ENCODE data around the gene RASA3.
"Not testable (repeated sequence)": the region's sequence is repeated elsewhere in the genome, so short reads cannot be mapped to it uniquely, and the experiment has no call there.

Gene RASA3

DNA sequence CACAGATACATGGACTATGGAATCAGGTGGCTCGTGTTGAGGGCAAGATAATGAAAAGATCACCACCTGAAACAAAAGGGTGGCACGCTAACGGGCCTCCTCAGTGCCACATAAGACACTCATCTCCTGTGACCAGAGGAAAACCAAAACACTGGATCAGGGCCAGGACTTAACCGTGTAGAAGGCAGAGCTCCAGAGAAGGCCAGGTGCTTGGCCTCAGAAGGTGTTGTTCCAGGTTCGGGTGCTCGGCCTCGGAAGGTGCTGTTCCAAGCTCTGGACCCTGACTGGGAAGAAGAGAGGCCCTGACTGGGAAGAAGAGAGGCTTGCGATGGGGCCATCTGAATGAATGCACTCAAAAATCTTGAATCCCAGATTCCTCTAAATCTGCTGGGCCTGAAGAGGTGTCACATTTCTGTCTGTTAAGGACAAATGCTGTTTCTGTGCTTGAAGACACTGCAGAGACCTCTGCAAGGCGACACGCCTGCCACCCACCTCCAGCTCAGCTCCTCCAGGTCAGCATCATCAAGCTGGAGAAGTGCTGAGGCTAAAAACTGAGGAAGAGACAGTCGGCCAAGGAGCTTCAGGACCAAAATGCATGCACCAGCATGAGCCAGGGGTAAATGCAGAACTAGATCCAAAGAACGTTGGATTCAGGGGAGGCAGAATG lies 2.7 kb upstream of the RASA3 start:
- H3K4me3 ChIP-seq (ENCODE audit: low read depth, low read length) = no peak overlapping the region
- no peak overlapping the region for H3K9ac ChIP-seq (ENCODE audit: low read depth, low read length)
- no peaks in the 10 kb centered on the region for H3K27me3 ChIP-seq (ENCODE audit: control insufficient read depth, insufficient read depth, low read length)
- H3K9me3 ChIP-seq (ENCODE audit: control insufficient read depth, insufficient read depth, low read length) = no peaks in the 10 kb centered on the region
- H3K4me1 ChIP-seq (ENCODE audit: control insufficient read depth, insufficient read depth, low read length) = peaks cover 3% of the 10 kb centered on the region
- H3K36me3 ChIP-seq (ENCODE audit: control insufficient read depth, insufficient read depth, low read length) = no peaks in the 10 kb centered on the region

DNA sequence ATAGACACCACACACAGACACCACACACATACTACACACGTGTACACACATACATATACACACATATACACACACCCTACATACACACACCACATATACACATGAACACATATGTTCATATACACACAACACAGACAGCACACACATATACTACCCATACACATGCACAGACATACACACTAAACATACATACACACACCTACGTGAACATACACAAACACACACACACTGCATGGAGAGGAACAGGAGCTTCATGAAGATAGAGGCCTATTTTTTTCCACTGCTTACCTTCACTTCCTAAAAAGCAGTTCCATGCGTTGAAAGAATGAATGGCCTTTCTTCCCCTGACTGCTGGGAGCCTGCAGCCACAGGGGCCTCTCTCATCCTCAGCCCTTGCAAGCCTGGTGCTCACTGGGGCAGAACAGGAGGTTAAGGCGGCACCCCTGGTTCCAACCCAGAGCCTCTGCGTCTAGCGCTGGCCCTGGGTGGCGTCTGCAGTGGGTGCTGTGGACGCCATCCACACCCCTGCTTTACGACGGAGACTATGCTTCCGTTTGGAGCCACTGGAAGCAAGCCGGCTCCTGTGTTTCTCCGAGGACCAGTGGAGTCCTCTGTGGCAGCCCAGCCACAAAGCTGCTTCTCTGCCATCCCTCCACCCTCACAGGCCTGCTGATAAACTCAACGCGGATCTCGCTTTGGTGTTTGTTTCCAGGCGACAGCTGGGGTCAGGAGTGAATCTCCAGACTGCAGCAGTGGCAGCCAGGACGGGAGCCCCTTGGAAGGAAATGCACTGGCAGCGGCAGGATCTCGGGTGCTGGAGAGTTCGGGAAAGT lies 1.9 kb upstream of the RASA3 start:
- H3K27me3 ChIP-seq (ENCODE audit: control insufficient read depth, insufficient read depth, low read length) = no peaks in the 10 kb centered on the region
- no peaks in the 10 kb centered on the region for H3K9me3 ChIP-seq (ENCODE audit: control insufficient read depth, insufficient read depth, low read length)
- no peak overlapping the region for H3K4me3 ChIP-seq (ENCODE audit: low read depth, low read length)
- H3K9ac ChIP-seq (ENCODE audit: low read depth, low read length) = no peak overlapping the region
- no peaks in the 10 kb centered on the region for H3K36me3 ChIP-seq (ENCODE audit: control insufficient read depth, insufficient read depth, low read length)
- peaks cover 6% of the 10 kb centered on the region for H3K4me1 ChIP-seq (ENCODE audit: control insufficient read depth, insufficient read depth, low read length)

DNA sequence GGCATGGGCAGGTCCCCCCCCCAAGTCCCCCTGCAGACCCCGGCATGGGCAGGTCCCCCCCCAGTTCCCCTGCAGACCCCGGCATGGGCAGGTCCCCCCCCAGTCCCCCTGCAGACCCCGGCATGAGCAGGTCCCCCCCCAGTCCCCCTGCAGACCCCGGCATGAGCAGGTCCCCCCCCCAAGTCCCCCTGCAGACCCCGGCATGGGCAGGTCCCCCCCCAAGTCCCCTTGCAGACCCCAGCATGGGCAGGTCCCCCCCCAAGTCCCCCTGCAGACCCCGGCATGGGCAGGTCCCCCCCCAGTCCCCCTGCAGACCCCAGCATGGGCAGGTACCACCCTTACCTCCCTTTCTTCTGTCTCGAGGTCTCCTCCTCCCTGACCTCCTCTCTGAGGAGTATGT lies 1.1 kb upstream of the RASA3 start:
- H3K9me3 ChIP-seq (ENCODE audit: control insufficient read depth, insufficient read depth, low read length); H3K36me3 ChIP-seq (ENCODE audit: control insufficient read depth, insufficient read depth, low read length); H3K4me3 ChIP-seq (ENCODE audit: low read depth, low read length); H3K9ac ChIP-seq (ENCODE audit: low read depth, low read length); H3K27me3 ChIP-seq (ENCODE audit: control insufficient read depth, insufficient read depth, low read length): not testable (repeated sequence)
- peaks cover 12% of the 10 kb centered on the region for H3K4me1 ChIP-seq (ENCODE audit: control insufficient read depth, insufficient read depth, low read length)

DNA sequence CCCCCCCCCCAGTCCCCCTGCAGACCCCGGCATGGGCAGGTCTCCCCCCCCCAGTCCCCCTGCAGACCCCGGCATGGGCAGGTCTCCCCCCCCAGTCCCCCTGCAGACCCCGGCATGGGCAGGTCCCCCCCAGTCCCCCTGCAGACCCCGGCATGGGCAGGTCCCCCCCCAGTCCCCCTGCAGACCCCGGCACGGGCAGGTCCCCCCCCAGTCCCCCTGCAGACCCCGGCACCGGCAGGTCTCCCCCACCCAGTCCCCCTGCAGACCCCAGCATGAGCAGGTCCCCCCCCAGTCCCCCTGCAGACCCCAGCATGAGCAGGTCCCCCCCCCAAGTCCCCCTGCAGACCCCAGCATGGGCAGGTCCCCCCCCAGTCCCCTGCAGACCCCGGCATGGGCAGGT lies 703 bp upstream of the RASA3 start:
- not testable (repeated sequence) for H3K9me3 ChIP-seq (ENCODE audit: control insufficient read depth, insufficient read depth, low read length); H3K27me3 ChIP-seq (ENCODE audit: control insufficient read depth, insufficient read depth, low read length); H3K36me3 ChIP-seq (ENCODE audit: control insufficient read depth, insufficient read depth, low read length); H3K9ac ChIP-seq (ENCODE audit: low read depth, low read length); H3K4me3 ChIP-seq (ENCODE audit: low read depth, low read length)
- H3K4me1 ChIP-seq (ENCODE audit: control insufficient read depth, insufficient read depth, low read length) = peaks cover 12% of the 10 kb centered on the region

DNA sequence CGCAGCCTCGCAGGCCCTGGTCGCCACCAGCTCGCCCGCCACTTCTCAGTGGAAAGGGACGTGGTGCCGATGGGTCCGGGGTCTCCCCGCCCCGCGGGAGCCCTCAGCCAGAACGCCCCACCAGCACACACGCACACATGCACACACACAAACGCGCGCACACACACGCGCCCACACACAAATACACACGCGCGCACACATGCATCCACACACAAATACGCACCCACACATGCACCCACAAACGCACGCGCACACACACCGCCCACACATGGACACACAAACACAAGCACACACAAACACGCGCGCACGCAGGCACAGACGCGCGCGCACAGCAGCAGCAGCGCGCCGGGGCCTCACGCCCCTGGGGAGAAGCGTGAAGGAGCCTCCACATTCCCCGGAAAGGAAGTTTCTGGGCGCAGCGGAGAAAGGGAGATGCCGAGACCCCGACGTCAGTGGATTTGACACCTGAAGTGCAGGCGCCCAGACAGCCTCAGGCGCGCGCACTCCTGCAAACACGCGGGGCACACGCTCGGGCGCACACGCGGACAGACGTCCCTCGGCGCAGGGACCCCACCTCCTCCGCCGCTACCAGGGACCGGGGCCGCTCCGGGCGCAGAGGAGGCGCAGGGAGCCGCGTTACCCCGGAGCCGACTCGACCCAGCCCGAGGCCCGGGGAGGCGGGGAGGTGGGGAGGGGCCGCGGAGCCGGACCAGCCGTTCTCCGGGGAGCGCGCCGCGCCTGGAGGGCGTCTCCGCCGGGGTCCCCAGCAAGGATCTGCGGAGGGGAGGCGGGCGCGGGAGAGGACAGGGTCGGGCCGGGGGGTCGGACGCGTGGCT lies 622 bp downstream of the RASA3 start:
- Histone ChIP-seq H3K27me3 (ENCODE audit: control insufficient read depth, insufficient read depth, low read length) (no peaks in the 10 kb centered on the region), H3K9me3 (ENCODE audit: control insufficient read depth, insufficient read depth, low read length) (no peaks in the 10 kb centered on the region), H3K9ac (ENCODE audit: low read depth, low read length) (peak overlapping the region; percentile 12), H3K4me1 (ENCODE audit: control insufficient read depth, insufficient read depth, low read length) (peaks cover 17% of the 10 kb centered on the region), H3K4me3 (ENCODE audit: low read depth, low read length) (peak overlapping the region; percentile 70), H3K36me3 (ENCODE audit: control insufficient read depth, insufficient read depth, low read length) (no peaks in the 10 kb centered on the region)

DNA sequence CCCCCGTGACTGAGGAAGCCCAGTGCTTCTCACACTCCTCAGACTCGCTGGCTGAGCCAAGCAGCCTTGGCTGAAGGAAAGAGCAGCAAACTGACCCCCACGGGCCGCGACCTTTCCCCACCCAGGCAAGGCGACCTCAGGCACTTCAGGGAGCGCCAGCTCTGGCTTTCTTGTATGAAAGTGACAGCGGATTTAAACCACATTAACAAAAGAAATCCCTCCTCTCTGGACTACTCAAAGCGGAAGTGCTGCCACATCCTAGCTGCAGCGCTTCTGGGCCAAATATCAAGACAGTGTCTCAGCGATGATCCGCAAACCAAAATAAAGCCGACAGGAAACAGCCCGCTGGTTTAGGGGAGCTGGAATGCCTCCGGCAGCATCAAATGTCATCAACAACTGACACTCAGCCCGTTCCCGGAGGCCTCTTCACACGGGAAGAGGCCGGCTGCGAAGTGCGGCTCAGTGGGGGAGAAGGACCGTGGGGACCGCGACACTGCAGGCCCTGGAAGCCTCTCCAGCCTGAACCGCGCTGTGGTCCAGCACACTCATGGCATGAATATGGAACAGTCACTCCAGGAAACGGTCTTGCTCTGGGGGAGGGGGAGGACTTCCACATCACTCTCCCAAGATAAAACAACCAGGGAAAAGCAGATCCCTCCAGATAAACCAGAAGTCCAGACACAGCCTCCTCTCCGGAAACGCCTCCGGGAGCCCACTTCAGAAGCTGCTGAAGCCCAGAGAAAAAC lies 1.4 kb downstream of the RASA3 start:
- H3K9me3 ChIP-seq (ENCODE audit: control insufficient read depth, insufficient read depth, low read length) = no peaks in the 10 kb centered on the region

DNA sequence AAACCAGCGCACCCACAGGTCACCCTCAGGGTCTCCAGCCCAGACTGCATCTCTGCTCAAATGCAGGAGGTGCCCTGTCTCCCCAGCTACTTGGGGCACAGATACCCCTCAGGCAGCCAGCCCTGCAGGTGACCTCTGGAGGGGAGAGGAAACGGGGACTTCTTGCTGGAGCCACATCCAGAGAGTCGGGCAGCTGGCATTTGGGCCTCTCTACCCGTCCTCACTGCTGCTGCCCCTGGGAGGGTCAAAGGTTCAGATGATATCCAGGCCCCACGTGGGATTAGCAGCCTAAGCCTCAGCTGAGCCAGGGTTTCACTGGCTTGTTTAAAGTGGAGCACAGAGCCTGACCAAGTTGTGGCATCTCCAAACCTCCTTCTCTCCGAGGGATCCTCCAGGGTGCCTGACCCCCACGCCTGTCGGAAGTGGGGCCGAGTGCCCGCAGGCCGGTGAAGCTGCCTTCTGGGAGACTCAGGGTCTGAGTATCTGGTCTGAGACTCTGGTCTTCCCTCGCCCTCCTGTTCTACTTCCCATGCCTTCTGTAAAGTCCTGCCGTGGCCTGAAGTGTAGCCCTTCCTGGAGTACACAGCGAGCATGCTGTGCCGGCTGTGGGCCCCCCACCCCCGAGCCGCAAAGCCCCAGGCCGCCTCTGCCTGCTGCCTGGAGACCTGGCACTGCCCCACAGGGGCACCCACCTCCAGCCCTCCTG lies 2.1 kb downstream of the RASA3 start:
- H3K9me3 ChIP-seq (ENCODE audit: control insufficient read depth, insufficient read depth, low read length) = no peaks in the 10 kb centered on the region
- no peaks in the 10 kb centered on the region for H3K27me3 ChIP-seq (ENCODE audit: control insufficient read depth, insufficient read depth, low read length)
- peaks cover 17% of the 10 kb centered on the region for H3K4me1 ChIP-seq (ENCODE audit: control insufficient read depth, insufficient read depth, low read length)
- peaks cover under 1% of the 10 kb centered on the region for H3K36me3 ChIP-seq (ENCODE audit: control insufficient read depth, insufficient read depth, low read length)
- peak overlapping the region; percentile 70 for H3K4me3 ChIP-seq (ENCODE audit: low read depth, low read length)
- no peak overlapping the region for H3K9ac ChIP-seq (ENCODE audit: low read depth, low read length)

More for the DNA sequence above, 1.4 kb downstream of the RASA3 start:
- Histone ChIP-seq H3K9ac (ENCODE audit: low read depth, low read length) (no peak overlapping the region), H3K27me3 (ENCODE audit: control insufficient read depth, insufficient read depth, low read length) (no peaks in the 10 kb centered on the region), H3K4me1 (ENCODE audit: control insufficient read depth, insufficient read depth, low read length) (peaks cover 17% of the 10 kb centered on the region), H3K4me3 (ENCODE audit: low read depth, low read length) (peak overlapping the region; percentile 70), H3K36me3 (ENCODE audit: control insufficient read depth, insufficient read depth, low read length) (no peaks in the 10 kb centered on the region)

DNA sequence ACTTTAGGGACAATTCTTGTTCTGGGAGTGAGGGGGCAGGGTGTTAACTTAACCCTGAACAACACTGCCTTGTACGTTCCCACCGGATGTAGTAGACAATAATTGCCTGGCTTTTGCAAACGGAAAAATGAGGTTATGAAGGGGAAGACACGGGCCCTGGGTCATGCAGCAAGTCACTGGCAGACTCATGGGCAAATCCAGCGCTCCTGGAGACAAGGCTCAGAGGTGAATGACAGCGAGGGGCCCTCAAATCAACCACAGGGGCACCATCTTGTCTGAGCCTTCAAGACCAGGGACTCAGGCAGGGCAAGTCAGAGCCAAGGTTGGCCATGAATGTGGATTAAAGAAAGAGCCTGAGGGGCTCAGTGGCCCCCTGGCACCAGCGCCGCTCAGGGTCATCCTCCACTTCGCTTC lies 2.8 kb downstream of the RASA3 start:
- H3K9ac ChIP-seq (ENCODE audit: low read depth, low read length) = no peak overlapping the region
- H3K4me1 ChIP-seq (ENCODE audit: control insufficient read depth, insufficient read depth, low read length) = peaks cover 17% of the 10 kb centered on the region
- H3K4me3 ChIP-seq (ENCODE audit: low read depth, low read length) = no peak overlapping the region
- peaks cover 4% of the 10 kb centered on the region for H3K36me3 ChIP-seq (ENCODE audit: control insufficient read depth, insufficient read depth, low read length)
- H3K27me3 ChIP-seq (ENCODE audit: control insufficient read depth, insufficient read depth, low read length) = no peaks in the 10 kb centered on the region
- H3K9me3 ChIP-seq (ENCODE audit: control insufficient read depth, insufficient read depth, low read length) = no peaks in the 10 kb centered on the region

DNA sequence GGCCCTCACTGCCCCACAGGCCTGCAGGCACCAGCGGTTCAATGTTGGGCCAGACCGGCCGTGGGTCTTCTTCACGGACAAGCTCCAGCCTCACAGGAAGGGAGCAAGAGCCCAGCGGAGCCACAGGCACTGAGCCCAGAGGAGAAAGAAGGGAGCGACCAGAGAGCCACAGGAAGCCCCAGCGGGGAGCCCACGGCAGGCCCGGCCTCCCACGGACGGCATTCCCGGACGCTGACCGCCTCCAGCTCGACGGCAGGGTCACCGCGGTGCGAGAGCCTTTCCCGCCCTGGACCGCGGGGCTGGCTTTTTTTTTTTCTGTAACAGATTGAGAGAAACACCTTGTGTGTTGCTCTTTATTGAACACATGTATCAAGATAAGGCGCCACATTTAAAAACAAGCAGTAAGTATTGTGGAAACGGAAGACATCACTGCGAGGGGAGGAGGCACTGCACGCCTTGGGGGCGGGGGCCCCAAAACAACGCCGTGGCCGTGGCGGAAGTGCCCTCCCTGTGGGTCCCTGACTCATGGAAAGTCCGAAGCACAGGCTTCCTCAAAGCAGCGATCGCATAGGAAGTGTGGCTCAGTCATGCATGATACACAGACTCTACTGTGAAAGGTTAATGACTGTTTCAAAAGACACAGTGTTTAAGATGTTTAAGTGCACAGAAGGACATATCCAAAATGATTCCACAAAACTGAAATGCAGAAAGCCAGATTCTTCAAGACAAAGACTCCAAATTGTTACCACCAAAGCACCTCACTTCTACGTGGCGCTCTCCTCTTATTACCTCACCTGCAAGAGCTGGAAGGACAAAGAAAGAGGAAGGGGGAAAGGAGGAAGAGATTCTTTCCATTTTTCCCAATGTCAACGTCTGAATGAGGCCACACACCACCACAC lies 3.5 kb downstream of the RASA3 start:
- Histone ChIP-seq H3K27me3 (ENCODE audit: control insufficient read depth, insufficient read depth, low read length) (no peaks in the 10 kb centered on the region), H3K4me3 (ENCODE audit: low read depth, low read length) (no peak overlapping the region), H3K4me1 (ENCODE audit: control insufficient read depth, insufficient read depth, low read length) (peaks cover 17% of the 10 kb centered on the region), H3K9me3 (ENCODE audit: control insufficient read depth, insufficient read depth, low read length) (no peaks in the 10 kb centered on the region), H3K9ac (ENCODE audit: low read depth, low read length) (no peak overlapping the region), H3K36me3 (ENCODE audit: control insufficient read depth, insufficient read depth, low read length) (peaks cover 4% of the 10 kb centered on the region)

DNA sequence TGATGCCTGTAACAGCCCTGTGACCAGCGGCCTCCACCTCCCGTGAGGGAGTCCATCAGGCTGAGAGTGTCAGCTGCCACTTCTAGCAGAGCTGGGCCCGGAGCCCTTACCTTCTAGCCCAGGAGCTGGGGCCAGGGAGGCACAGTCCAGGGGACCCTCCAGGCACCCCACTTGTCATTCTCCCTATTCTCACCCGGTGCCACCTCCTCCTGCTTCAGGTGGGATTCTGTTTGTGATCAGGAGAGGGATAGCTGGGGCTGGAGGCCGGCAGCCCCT lies 4.1 kb downstream of the RASA3 start:
- peaks cover 4% of the 10 kb centered on the region for H3K36me3 ChIP-seq (ENCODE audit: control insufficient read depth, insufficient read depth, low read length)
- H3K9ac ChIP-seq (ENCODE audit: low read depth, low read length) = no peak overlapping the region
- peaks cover 17% of the 10 kb centered on the region for H3K4me1 ChIP-seq (ENCODE audit: control insufficient read depth, insufficient read depth, low read length)
- H3K4me3 ChIP-seq (ENCODE audit: low read depth, low read length) = no peak overlapping the region
- H3K9me3 ChIP-seq (ENCODE audit: control insufficient read depth, insufficient read depth, low read length) = no peaks in the 10 kb centered on the region
- H3K27me3 ChIP-seq (ENCODE audit: control insufficient read depth, insufficient read depth, low read length) = no peaks in the 10 kb centered on the region

Measured in iPS-15b (cell line).